SJSA1 (cell line): ENCODE results near the gene FAM185A. TPM values are rescaled to one million over a fixed set of nuclear protein-coding genes. Genes with fewer than 3 reads are reported as not detected.
"Not testable (repeated sequence)": the region's sequence is repeated elsewhere in the genome, so short reads cannot be mapped to it uniquely, and the experiment has no call there.

ENCODE experiments used
- DNase-seq, 2 experiments: peaks; one replicate each; pipeline ENCODE4 v3.0.0-alpha.2; 2015 to 2020; ENCODE audit warnings: low spot score in 2 of 2, low read depth in 1 of 2
- H3K27ac ChIP-seq: fragments of 250-450 bp; sonication (Bioruptor Pico); 2 replicates; pipeline ENCODE4 v1.5.1; 2020; ENCODE audit warnings: mild to moderate bottlenecking, moderate library complexity
- H3K27me3 ChIP-seq: fragments of 250-450 bp; sonication (Bioruptor Pico); replicated peaks from 2 replicates; pipeline ENCODE4 v1.5.1; 2020; ENCODE audit warnings: mild to moderate bottlenecking, moderate library complexity
- H3K36me3 ChIP-seq: fragments of 250-450 bp; sonication (Bioruptor Pico); 2 replicates; pipeline ENCODE4 v1.5.1; 2020; ENCODE audit warnings: mild to moderate bottlenecking
- H3K4me1 ChIP-seq: fragments of 250-450 bp; sonication (Bioruptor Pico); replicated peaks from 2 replicates; pipeline ENCODE4 v1.6.1; 2021; ENCODE audit warnings: mild to moderate bottlenecking
- H3K4me3 ChIP-seq: fragments of 250-450 bp; sonication (Bioruptor Pico); 2 replicates; pipeline ENCODE4 v1.5.1; 2020; ENCODE audit warnings: mild to moderate bottlenecking
- H3K9me3 ChIP-seq: fragments of 250-450 bp; sonication (Bioruptor Pico); replicated peaks from 2 replicates; pipeline ENCODE4 v1.5.1; 2020; ENCODE audit warnings: mild to moderate bottlenecking
- total RNA-seq: library from RNA; depleted of rRNA; stranded (reverse); fragments of >200 nt; shearing (Covaris generic); gene quantifications from 2 replicates; pipeline ENCODE4 v1.2.3, GENCODE V29; 2014

The FAM185A gene
- total RNA-seq, 1 experiment from 2014 or later = 6.9 TPM

- DNase-seq, H3K9me3 ChIP-seq, H3K27ac ChIP-seq, H3K27me3 ChIP-seq, H3K4me3 ChIP-seq, H3K4me1 ChIP-seq, H3K36me3 ChIP-seq: not testable (repeated sequence)
Measured at GRCh38 chr7:102795987-102796595, 47.3 kb downstream of the FAM185A start.

- Histone ChIP-seq H3K27ac (no peak overlapping the region), H3K9me3 (0 out of 2 replicates have a peak, but pooled peaks cover 3% of the 10 kb centered on the region), H3K36me3 (no peaks in the 10 kb centered on the region), H3K4me3 (no peak overlapping the region), H3K4me1 (no peaks in the 10 kb centered on the region), H3K27me3 (no peaks in the 10 kb centered on the region)
- no peak for DNase-seq
Measured at GRCh38 chr7:102806613-102807012, 57.8 kb downstream of the FAM185A start.

- no peak for DNase-seq
- no peak overlapping the region for H3K4me3 ChIP-seq
- no peaks in the 10 kb centered on the region for H3K9me3 ChIP-seq
- H3K27ac ChIP-seq = no peak overlapping the region
- no peaks in the 10 kb centered on the region for H3K27me3 ChIP-seq
- no peaks in the 10 kb centered on the region for H3K36me3 ChIP-seq
- peaks cover 14% of the 10 kb centered on the region for H3K4me1 ChIP-seq
Measured at GRCh38 chr7:102810916-102811315, 62.1 kb downstream of the FAM185A start.

- Histone ChIP-seq H3K36me3 (no peaks in the 10 kb centered on the region), H3K4me3 (no peak overlapping the region), H3K4me1 (peaks cover 14% of the 10 kb centered on the region), H3K27ac (no peak overlapping the region), H3K9me3 (no peaks in the 10 kb centered on the region), H3K27me3 (no peaks in the 10 kb centered on the region)
- no peak for DNase-seq
Measured at GRCh38 chr7:102811942-102812678, 63.3 kb downstream of the FAM185A start.

- no peak for DNase-seq
- H3K27ac ChIP-seq = no peak overlapping the region
Measured at GRCh38 chr7:102813191-102814024, 64.6 kb downstream of the FAM185A start.

GRCh38 chr7:102814025-102814471 lies 65.2 kb downstream of the FAM185A start:
- no peaks in the 10 kb centered on the region for H3K36me3 ChIP-seq
- H3K9me3 ChIP-seq = no peaks in the 10 kb centered on the region
- H3K27me3 ChIP-seq = no peaks in the 10 kb centered on the region
- no peak overlapping the region for H3K4me3 ChIP-seq
- peaks cover 14% of the 10 kb centered on the region for H3K4me1 ChIP-seq
- H3K27ac ChIP-seq = no peak overlapping the region
- DNase-seq = peak in 1 of 2 experiments; percentile 18

More at GRCh38 chr7:102813191-102814024, 64.6 kb downstream of the FAM185A start:
- no peaks in the 10 kb centered on the region for H3K36me3 ChIP-seq
- peaks cover 14% of the 10 kb centered on the region for H3K4me1 ChIP-seq
- H3K9me3 ChIP-seq = no peaks in the 10 kb centered on the region
- H3K27me3 ChIP-seq = no peaks in the 10 kb centered on the region
- H3K4me3 ChIP-seq = no peak overlapping the region

GRCh38 chr7:102817616-102818573 lies 69.1 kb downstream of the FAM185A start:
- Histone ChIP-seq H3K27me3 (no peaks in the 10 kb centered on the region), H3K27ac (no peak overlapping the region), H3K36me3 (0 out of 2 replicates have a peak, but pooled peaks cover 4% of the 10 kb centered on the region), H3K4me1 (peaks cover 14% of the 10 kb centered on the region), H3K4me3 (no peak overlapping the region), H3K9me3 (no peaks in the 10 kb centered on the region)
- DNase-seq = no peak

- no peaks in the 10 kb centered on the region for H3K9me3 ChIP-seq
- H3K27me3 ChIP-seq = no peaks in the 10 kb centered on the region
- H3K36me3 ChIP-seq = 0 out of 2 replicates have a peak, but pooled peaks cover 4% of the 10 kb centered on the region
- no peak for DNase-seq
- peaks cover 2% of the 10 kb centered on the region for H3K4me1 ChIP-seq
- no peak overlapping the region for H3K27ac ChIP-seq
- no peak overlapping the region for H3K4me3 ChIP-seq
Measured at GRCh38 chr7:102819151-102819550, 70.4 kb downstream of the FAM185A start.

- no peak overlapping the region for H3K27ac ChIP-seq
- no peak overlapping the region for H3K4me3 ChIP-seq
- H3K9me3 ChIP-seq = no peaks in the 10 kb centered on the region
- 0 out of 2 replicates have a peak, but pooled peaks cover 4% of the 10 kb centered on the region for H3K36me3 ChIP-seq
- no peaks in the 10 kb centered on the region for H3K4me1 ChIP-seq
- H3K27me3 ChIP-seq = no peaks in the 10 kb centered on the region
- no peak for DNase-seq
Measured at GRCh38 chr7:102821994-102822747, 73.4 kb downstream of the FAM185A start.

GRCh38 chr7:102823390-102824119 lies 74.8 kb downstream of the FAM185A start:
- Histone ChIP-seq H3K36me3 (0 out of 2 replicates have a peak, but pooled peaks cover 4% of the 10 kb centered on the region), H3K27ac (no peak overlapping the region), H3K27me3 (no peaks in the 10 kb centered on the region), H3K9me3 (no peaks in the 10 kb centered on the region), H3K4me3 (no peak overlapping the region), H3K4me1 (no peaks in the 10 kb centered on the region)
- DNase-seq = no peak

GRCh38 chr7:102828286-102828685 lies 79.5 kb downstream of the FAM185A start:
- Histone ChIP-seq H3K4me1 (peaks cover 17% of the 10 kb centered on the region), H3K27ac (no peak overlapping the region), H3K27me3 (no peaks in the 10 kb centered on the region), H3K9me3 (no peaks in the 10 kb centered on the region), H3K4me3 (no peak overlapping the region), H3K36me3 (no peaks in the 10 kb centered on the region; the same call in 1 of the 2 replicates)
- DNase-seq = no peak

- no peak for DNase-seq
- peaks cover 17% of the 10 kb centered on the region for H3K4me1 ChIP-seq
- H3K9me3 ChIP-seq = no peaks in the 10 kb centered on the region
- H3K27me3 ChIP-seq = no peaks in the 10 kb centered on the region
- no peak overlapping the region for H3K27ac ChIP-seq
- no peak overlapping the region for H3K4me3 ChIP-seq
- no peaks in the 10 kb centered on the region; the same call in 1 of the 2 replicates for H3K36me3 ChIP-seq
Measured at GRCh38 chr7:102829075-102829474, 80.3 kb downstream of the FAM185A start.
